Psoas muscle (tissue), 8 donors: ENCODE results near the gene OSBPL6. TPM values are rescaled to one million over a fixed set of nuclear protein-coding genes. Genes with fewer than 3 reads are reported as not detected.
A peak's percentile ranks its signal among the peaks of the same experiment; 100 is the strongest.

Experiments
- ATAC-seq, 4 donors: fragments of 200-7000 bp; cut with Tn5 transposase; one replicate each; pipeline ENCODE4 v1.9.1; 2020; ENCODE audit warnings: moderate library complexity in 3 of 4, mild to moderate bottlenecking in 2 of 4
- DNase-seq, 2 donors: peaks; one replicate each; pipeline ENCODE4 v3.0.0-alpha.2; 2020
- H3K27ac ChIP-seq: fragments of 200-600 bp; one replicate; pipeline ENCODE4 v1.8.0; 2022
- H3K27me3 ChIP-seq, 3 donors: fragments of 200-600 bp in 1 of 3; one replicate each; pipeline versions ENCODE4 v1.6.1 to v1.8.0; 2013 to 2022; ENCODE audit warnings: low read length in 2 of 3, mild to moderate bottlenecking in 2 of 3, moderate library complexity in 1 of 3; ENCODE audit not compliant: insufficient read depth in 3 of 3
- H3K36me3 ChIP-seq, 2 donors: fragments of 200-600 bp in 1 of 2; one replicate each; pipeline versions ENCODE4 v1.6.1 to v1.8.0; 2013 to 2022; ENCODE audit warnings: low read depth in 1 of 2, mild to moderate bottlenecking in 1 of 2, moderate library complexity in 1 of 2; ENCODE audit not compliant: insufficient read depth in 1 of 2
- H3K4me1 ChIP-seq: fragments of 200-600 bp; one replicate; pipeline ENCODE4 v1.8.0; 2022
- H3K4me3 ChIP-seq: fragments of 200-600 bp; one replicate; pipeline ENCODE4 v1.8.0; 2022; ENCODE audit warnings: mild to moderate bottlenecking
- H3K9me3 ChIP-seq: fragments of 200-600 bp; one replicate; pipeline ENCODE4 v1.8.0; 2022
- WGBS, 3 donors: extraction: QIAGEN DNeasy Blood & Tissue Kit; methylation state at CpG; one replicate each; pipeline versions ENCODE4 v1.1.6 to v1.1.7; 2013; 5-methylcytosine and 5-hydroxymethylcytosine counted together
- intact Hi-C, 2 donors: fragments of 100-400 bp; cut with DNase I; formaldehyde crosslinking; loops; one replicate each; pipeline versions ENCODE4 v1.11.0 to v1.14.2; 2022
- polyA plus RNA-seq, 3 donors: library from polyadenylated mRNA; stranded (reverse); fragments of 200-250 nt; gene quantifications; one replicate each; pipeline ENCODE4 v1.2.3, GENCODE V29; 2013
- total RNA-seq, 4 donors: library from RNA; stranded (reverse); fragmentation: NEBNext Ultra II Directional in 2 of 4; extraction: Animal tissue kit (Norgen Biotek cat#: 25700) in 2 of 4; gene quantifications; one replicate each; pipeline versions ENCODE4 v1.2.1 to v1.2.4, GENCODE V29; 2021 to 2023
- TF ChIP-seq, protein P1 (sequence below): fragments of 200-600 bp; IDR thresholded peaks from one replicate; pipeline ENCODE4 v1.8.0; 2022; ENCODE audit warnings: antibody characterized with exemption
- donor health status: healthy with polysubstance abuse.
- donor health status: DM: no; HTN: no; CAD: no; lungs with moderate emphysema.
- donor health status: Bipolar disorder and iron deficiency.
- donor health status: healthy.
- donor health status: DM: yes; HTN: yes; CAD: no.
- donor health status: DM: no; HTN: no; CAD: no.
- donor health status: DM: no; HTN: no; CAD: no.
- donor health status: DM: yes; HTN: yes; CAD: no.

The OSBPL6 gene
- total and polyA plus RNA-seq, 7 donors = 11.4 to 147 (median 36.2) TPM

DNA sequence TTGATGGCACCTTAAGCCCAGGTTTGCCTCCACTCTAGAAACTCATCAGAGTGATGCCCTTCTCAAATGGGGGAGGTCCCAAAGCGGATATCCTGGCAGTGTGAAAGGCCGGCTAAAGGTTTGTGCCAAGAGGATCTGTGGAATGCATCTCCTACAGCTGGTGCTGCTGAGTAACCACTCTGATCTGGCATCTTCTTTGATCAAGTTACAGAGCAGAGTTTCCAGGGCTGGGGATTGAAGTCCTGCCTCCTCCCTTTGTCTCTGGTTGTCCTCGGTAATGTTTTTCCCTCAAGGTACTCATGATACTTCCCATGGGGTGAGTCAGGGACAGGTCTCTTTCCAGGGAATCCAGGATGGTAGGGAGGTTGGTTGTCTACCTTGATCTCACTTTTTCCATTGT lies 232.1 kb downstream of the OSBPL6 start:
- no peak for ATAC-seq
- no peak for DNase-seq
- WGBS, 3 donors = 76 to 78% (median 76%) methylated on average over 3 of the region's 3 CpGs
- Histone ChIP-seq H3K27ac (no peak overlapping the region), H3K27me3 (no peaks in the 10 kb centered on the region), H3K4me3 (no peak overlapping the region), H3K36me3 (peaks cover 3 to 44% of the 10 kb centered on the region in 2 donors), H3K9me3 (no peaks in the 10 kb centered on the region), H3K4me1 (no peaks in the 10 kb centered on the region)
- intact Hi-C loops = no loop called here
- TF ChIP-seq, protein P1, sequence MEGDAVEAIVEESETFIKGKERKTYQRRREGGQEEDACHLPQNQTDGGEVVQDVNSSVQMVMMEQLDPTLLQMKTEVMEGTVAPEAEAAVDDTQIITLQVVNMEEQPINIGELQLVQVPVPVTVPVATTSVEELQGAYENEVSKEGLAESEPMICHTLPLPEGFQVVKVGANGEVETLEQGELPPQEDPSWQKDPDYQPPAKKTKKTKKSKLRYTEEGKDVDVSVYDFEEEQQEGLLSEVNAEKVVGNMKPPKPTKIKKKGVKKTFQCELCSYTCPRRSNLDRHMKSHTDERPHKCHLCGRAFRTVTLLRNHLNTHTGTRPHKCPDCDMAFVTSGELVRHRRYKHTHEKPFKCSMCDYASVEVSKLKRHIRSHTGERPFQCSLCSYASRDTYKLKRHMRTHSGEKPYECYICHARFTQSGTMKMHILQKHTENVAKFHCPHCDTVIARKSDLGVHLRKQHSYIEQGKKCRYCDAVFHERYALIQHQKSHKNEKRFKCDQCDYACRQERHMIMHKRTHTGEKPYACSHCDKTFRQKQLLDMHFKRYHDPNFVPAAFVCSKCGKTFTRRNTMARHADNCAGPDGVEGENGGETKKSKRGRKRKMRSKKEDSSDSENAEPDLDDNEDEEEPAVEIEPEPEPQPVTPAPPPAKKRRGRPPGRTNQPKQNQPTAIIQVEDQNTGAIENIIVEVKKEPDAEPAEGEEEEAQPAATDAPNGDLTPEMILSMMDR = no peak

DNA sequence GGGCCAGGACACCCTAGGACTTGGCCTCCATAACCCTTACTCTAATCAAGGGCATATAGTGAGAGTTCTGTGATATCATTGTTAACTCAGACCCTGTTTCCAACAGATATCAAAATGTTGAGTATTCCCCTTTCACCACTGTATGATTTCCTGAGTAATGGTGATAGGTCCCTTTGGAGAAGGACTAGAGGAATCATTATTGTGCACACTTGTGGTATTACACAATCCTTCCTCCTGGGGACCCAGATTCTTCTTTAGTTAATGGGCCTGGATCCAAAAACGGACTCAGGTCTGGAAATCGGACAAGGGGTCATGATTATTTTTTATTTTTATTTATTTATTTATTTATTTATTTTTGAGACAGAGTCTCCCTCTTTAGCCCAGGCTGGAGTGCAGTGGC lies 233.1 kb downstream of the OSBPL6 start:
- DNase-seq (no peak), ATAC-seq (peak in 1 of 4 donors; percentile 17)
- H3K27ac ChIP-seq = no peak overlapping the region
- no peaks in the 10 kb centered on the region for H3K27me3 ChIP-seq
- peaks cover 6 to 55% of the 10 kb centered on the region in 2 donors for H3K36me3 ChIP-seq
- TF ChIP-seq, protein P1 = no peak
- H3K9me3 ChIP-seq = no peaks in the 10 kb centered on the region
- intact Hi-C loops = no loop called here
- no peak overlapping the region for H3K4me3 ChIP-seq
- WGBS, 3 donors = 81 to 85% (median 81%) methylated on average over 2 of the region's 2 CpGs
- no peaks in the 10 kb centered on the region for H3K4me1 ChIP-seq

DNA sequence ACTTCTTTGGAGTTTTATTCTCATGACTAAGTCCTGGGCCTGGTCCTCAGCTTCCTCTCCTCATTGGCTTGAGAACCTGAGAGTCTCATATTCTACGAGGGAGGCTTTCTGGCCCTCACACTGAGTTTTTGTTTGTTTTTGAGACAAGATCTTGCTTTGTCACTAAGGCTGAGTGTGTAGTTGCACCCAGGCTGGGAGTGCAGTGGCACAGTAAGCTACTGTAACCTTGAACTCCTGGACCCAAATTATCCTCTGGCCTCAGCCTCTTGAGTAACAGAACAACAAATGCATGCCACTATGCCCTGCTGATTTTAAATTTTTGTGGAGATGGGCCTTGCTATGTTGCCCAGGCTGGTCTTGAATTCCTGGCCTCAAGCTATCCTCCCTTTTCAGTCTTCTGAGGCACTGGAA lies 234.1 kb downstream of the OSBPL6 start:
- no peak for ATAC-seq
- intact Hi-C loops = no loop called here
- no peak overlapping the region for H3K27ac ChIP-seq
- TF ChIP-seq, protein P1 = no peak
- no peaks in the 10 kb centered on the region for H3K9me3 ChIP-seq
- no peaks in the 10 kb centered on the region for H3K4me1 ChIP-seq
- H3K27me3 ChIP-seq = no peaks in the 10 kb centered on the region
- H3K4me3 ChIP-seq = no peak overlapping the region
- peaks cover 12 to 65% of the 10 kb centered on the region in 2 donors for H3K36me3 ChIP-seq
- DNase-seq = no peak
- 78 to 95% (median 86%) methylated on average over 1 of the region's 1 CpG for WGBS, 3 donors

DNA sequence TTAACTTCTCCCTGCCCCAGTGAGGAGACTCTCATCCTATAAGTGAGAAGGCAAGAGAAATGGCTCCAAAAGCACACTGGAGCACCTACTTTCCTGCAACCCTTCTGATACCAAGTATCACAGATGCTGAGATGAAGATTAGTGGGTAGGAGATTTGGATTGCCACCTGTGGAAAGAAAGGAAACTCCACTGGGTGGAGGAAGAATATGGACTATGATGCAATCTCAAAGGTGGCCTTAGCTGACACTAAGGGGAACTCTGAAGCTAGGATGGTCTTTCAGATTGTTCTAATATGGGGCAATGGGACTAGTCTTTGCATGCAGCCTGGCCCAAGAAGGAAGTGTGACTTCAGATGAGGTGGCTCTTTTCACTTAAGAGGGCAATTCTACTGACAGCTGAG lies 235.0 kb downstream of the OSBPL6 start:
- Histone ChIP-seq H3K4me3 (no peak overlapping the region), H3K9me3 (no peaks in the 10 kb centered on the region), H3K36me3 (peaks cover 12 to 74% of the 10 kb centered on the region in 2 donors), H3K27ac (no peak overlapping the region), H3K4me1 (no peaks in the 10 kb centered on the region), H3K27me3 (no peaks in the 10 kb centered on the region)
- ATAC-seq = peak in 2 of 4 donors; percentile 6 to 9
- DNase-seq = no peak
- intact Hi-C loops = no loop called here
- TF ChIP-seq, protein P1 = no peak

DNA sequence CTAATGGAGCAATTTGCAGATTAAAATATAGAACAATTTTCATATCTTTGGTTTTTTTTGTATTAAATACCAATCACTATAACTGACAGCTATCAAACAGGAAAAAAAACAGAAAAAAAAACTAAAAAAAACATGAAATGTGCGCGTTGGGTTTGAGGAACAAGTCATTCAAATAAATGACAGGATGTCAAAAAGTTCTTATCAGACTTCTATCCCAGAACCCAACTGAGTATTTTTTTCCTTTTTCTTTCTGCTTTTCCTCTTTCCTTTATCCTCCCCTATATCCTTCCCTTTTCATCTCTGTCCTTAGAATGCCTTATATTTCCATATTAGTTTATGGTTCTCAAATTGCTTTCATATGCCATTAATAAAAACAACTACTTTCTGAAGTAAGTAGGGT lies 242.3 kb downstream of the OSBPL6 start:
- TF ChIP-seq, protein P1 = no peak

More for the DNA sequence above, 242.3 kb downstream of the OSBPL6 start:
- no peak overlapping the region for H3K27ac ChIP-seq
- no peaks in the 10 kb centered on the region for H3K9me3 ChIP-seq
- H3K27me3 ChIP-seq = no peaks in the 10 kb centered on the region
- H3K4me1 ChIP-seq = no peaks in the 10 kb centered on the region
- 82 to 94% (median 90%) methylated on average over 2 of the region's 2 CpGs for WGBS, 3 donors
- H3K4me3 ChIP-seq = no peak overlapping the region
- intact Hi-C loops = no loop called here
- ATAC-seq (no peak), DNase-seq (no peak)
- peaks cover 24 to 100% of the 10 kb centered on the region in 2 donors for H3K36me3 ChIP-seq
